Caco-2 (cell line): ENCODE data around the gene ZFHX2. TPM values are rescaled to one million over a fixed set of nuclear protein-coding genes. Genes with fewer than 3 reads are reported as not detected.
"Not testable (repeated sequence)": the region's sequence is repeated elsewhere in the genome, so short reads cannot be mapped to it uniquely, and the experiment has no call there.

Experiments
- BruUV-seq: library from RNA; stranded (reverse); fragments of 400-500 nt; replicated peaks from 2 replicates; lab custom pipeline; 2021; lab: Mats Ljungman, UMichigan
- CTCF ChIA-PET: fragments of 300-600 bp; sonication (Branson Sonifier 250); formaldehyde crosslinking; loops from one replicate; lab custom pipeline; 2022; ENCODE audit warnings: antibody characterized with exemption; lab: Charles Lee
- POLR2A ChIA-PET: fragments of 300-600 bp; sonication (Branson Sonifier 250); formaldehyde crosslinking; loops from one replicate; lab custom pipeline; 2022; ENCODE audit warnings: antibody characterized with exemption; lab: Charles Lee
- DNase-seq, 2 experiments: peaks; one replicate each; pipeline versions ENCODE4 v3.0.0 to v3.0.0-alpha.2; 2020 to 2022
- H3K27me3 ChIP-seq: replicated peaks from 2 replicates; pipeline ENCODE4 v1.6.0; 2011; ENCODE audit warnings: low read length; ENCODE audit not compliant: control insufficient read depth, insufficient read depth
- H3K36me3 ChIP-seq: 2 replicates; pipeline ENCODE4 v1.5.1; 2011; ENCODE audit warnings: low read length; ENCODE audit not compliant: control insufficient read depth, insufficient read depth
- H3K4me1 ChIP-seq: fragments of 250-450 bp; sonication (Bioruptor Pico); 2 replicates; pipeline ENCODE4 v1.5.1; 2020; ENCODE audit warnings: mild to moderate bottlenecking
- H3K4me3 ChIP-seq: 2 replicates; pipeline ENCODE4 v1.5.1; 2011; ENCODE audit warnings: low read depth, mild to moderate bottlenecking, control low read depth, low read length
- H3K9me3 ChIP-seq: fragments of 250-450 bp; sonication (Bioruptor Pico); 2 replicates; pipeline ENCODE4 v1.5.1; 2020; ENCODE audit warnings: mild to moderate bottlenecking, moderate library complexity
- H3K27ac Mint-ChIP-seq: one replicate; pipeline ENCODE4 v1.8.0; 2022; ENCODE audit warnings: mixed read lengths; ENCODE audit not compliant: unreplicated experiment
- H3K27me3 Mint-ChIP-seq: one replicate; pipeline ENCODE4 v1.8.0; 2022; ENCODE audit warnings: mixed read lengths; ENCODE audit not compliant: insufficient read depth, unreplicated experiment
- H3K36me3 Mint-ChIP-seq: one replicate; pipeline ENCODE4 v1.8.0; 2022; ENCODE audit warnings: mild to moderate bottlenecking, mixed read lengths; ENCODE audit not compliant: insufficient read depth, unreplicated experiment
- H3K4me1 Mint-ChIP-seq: one replicate; pipeline ENCODE4 v1.8.0; 2022; ENCODE audit warnings: low read depth, mixed read lengths; ENCODE audit not compliant: unreplicated experiment
- H3K4me3 Mint-ChIP-seq: one replicate; pipeline ENCODE4 v1.8.0; 2022; ENCODE audit warnings: mild to moderate bottlenecking, moderate library complexity, mixed read lengths; ENCODE audit not compliant: unreplicated experiment
- H3K9me3 Mint-ChIP-seq: one replicate; pipeline ENCODE4 v1.8.0; 2022; ENCODE audit warnings: mixed read lengths; ENCODE audit not compliant: unreplicated experiment
- intact Hi-C: fragments of 100-400 bp; cut with micrococcal nuclease; formaldehyde crosslinking; loops from one replicate; pipeline ENCODE4 v1.10.0; 2022; ENCODE audit not compliant: unreplicated experiment
- total RNA-seq: library from RNA; stranded (reverse); gene quantifications from 2 replicates; pipeline ENCODE4 v1.2.3, GENCODE V29; 2022
- TF ChIP-seq, protein P1 (sequence below), 2 experiments: fragments of 200-600 bp in 1 of 2; IDR thresholded peaks; 1 replicate in 1 of 2; 2 replicates in 1 of 2; pipeline versions ENCODE4 v1.5.1 to v1.8.0; 2011 to 2022; ENCODE audit warnings: antibody characterized with exemption in 1 of 2, control low read depth in 1 of 2, inconsistent platforms in 1 of 2, low read depth in 1 of 2, low read length in 1 of 2, mild to moderate bottlenecking in 1 of 2, moderate library complexity in 1 of 2; ENCODE audit not compliant: insufficient read depth in 1 of 2, severe bottlenecking in 1 of 2, unreplicated experiment in 1 of 2

The ZFHX2 gene
- total RNA-seq, 1 experiment from 2014 or later: 1.1 TPM

DNA sequence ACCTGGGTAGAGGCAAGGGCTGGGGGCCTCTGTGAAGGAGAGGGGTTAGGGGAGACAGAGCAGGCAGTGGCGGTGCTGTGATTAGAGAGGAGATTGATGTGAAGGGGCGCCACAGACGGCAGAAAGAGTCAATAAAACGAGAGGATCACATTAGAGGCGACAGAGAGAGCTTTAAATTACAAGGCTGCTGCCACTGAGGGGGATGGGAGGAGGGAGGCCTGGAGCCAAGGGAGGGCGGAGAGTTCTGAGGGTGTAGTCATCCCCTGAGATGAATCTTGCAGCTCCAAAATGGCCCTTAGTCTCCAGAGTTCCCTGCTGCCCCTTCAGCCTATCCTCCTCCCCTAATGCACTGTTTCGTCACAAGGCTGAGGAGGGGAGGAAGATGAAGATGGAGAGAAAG lies 12.8 kb downstream of the ZFHX2 start:
- no peak overlapping the region for H3K27ac Mint-ChIP-seq
- no peaks in the 10 kb centered on the region for H3K4me1 ChIP-seq
- H3K27me3 Mint-ChIP-seq: no peaks in the 10 kb centered on the region
- no peak overlapping the region for H3K4me3 Mint-ChIP-seq
- no peaks in the 10 kb centered on the region for H3K9me3 Mint-ChIP-seq
- H3K27me3 ChIP-seq: no peaks in the 10 kb centered on the region
- CTCF ChIA-PET: interaction anchor here (0.5 to 1.7 kb wide), 3 partner anchors 60 to 155 kb away, joined by 3 to 7 read pairs (median 4); no protein-coding TSS in a partner anchor
- no peak for DNase-seq
- intact Hi-C loops: loop anchor here (1.0 kb wide), 1 partner anchor 60 kb away; no protein-coding TSS in a partner anchor
- no peaks in the 10 kb centered on the region; the same call in 1 of the 2 replicates for H3K36me3 ChIP-seq
- TF ChIP-seq, protein P1, sequence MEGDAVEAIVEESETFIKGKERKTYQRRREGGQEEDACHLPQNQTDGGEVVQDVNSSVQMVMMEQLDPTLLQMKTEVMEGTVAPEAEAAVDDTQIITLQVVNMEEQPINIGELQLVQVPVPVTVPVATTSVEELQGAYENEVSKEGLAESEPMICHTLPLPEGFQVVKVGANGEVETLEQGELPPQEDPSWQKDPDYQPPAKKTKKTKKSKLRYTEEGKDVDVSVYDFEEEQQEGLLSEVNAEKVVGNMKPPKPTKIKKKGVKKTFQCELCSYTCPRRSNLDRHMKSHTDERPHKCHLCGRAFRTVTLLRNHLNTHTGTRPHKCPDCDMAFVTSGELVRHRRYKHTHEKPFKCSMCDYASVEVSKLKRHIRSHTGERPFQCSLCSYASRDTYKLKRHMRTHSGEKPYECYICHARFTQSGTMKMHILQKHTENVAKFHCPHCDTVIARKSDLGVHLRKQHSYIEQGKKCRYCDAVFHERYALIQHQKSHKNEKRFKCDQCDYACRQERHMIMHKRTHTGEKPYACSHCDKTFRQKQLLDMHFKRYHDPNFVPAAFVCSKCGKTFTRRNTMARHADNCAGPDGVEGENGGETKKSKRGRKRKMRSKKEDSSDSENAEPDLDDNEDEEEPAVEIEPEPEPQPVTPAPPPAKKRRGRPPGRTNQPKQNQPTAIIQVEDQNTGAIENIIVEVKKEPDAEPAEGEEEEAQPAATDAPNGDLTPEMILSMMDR (IDR thresholded peaks at IDR 0.05; ENCODE audit: insufficient read depth in 1 of 2, low read depth in 1 of 2, low read length in 1 of 2, severe bottlenecking in 1 of 2, unreplicated experiment in 1 of 2): no peak
- H3K4me1 Mint-ChIP-seq: peaks cover 15% of the 10 kb centered on the region
- POLR2A ChIA-PET: no interaction called here
- no peaks in the 10 kb centered on the region for H3K9me3 ChIP-seq
- no peaks in the 10 kb centered on the region for H3K36me3 Mint-ChIP-seq
- no peak overlapping the region for H3K4me3 ChIP-seq
- BruUV-seq: no TSS peak

DNA sequence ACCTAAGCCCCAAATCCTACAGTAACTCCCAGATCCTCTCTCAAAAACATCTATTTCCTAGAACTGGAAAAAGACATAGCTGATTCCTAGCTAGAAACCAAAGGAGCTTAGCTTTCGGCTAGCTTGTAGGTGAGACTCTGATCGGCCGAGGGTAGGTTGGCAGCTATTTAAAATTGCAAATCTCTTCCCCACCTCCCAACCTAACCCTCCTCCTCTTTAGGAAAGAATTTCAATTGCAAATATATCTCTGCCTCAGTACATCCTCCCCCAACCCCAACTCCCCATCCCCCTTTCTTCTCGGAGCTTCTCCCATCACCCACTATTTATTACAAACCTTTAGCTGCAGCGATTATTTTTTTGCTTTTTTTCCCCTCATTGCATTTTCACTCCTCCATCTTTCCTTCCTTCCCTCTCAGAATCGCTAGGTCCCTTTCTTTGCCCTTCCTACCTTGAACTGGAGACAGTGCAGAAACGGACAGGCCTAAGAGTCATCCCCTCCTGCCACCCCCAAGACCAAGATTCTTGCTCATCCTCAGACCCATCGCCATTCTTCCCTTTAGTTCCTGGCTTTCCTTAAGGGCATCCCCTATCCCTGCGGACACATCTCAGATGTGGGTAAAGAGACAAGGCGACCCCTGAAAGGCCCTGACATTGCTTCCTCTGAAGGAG lies 13.4 kb downstream of the ZFHX2 start:
- CTCF ChIA-PET: interaction anchor here (0.5 to 1.4 kb wide), 3 partner anchors 10 to 155 kb away, joined by 3 to 4 read pairs (median 3); no protein-coding TSS in a partner anchor
- Mint-ChIP-seq H3K36me3 (no peaks in the 10 kb centered on the region), H3K27me3 (no peaks in the 10 kb centered on the region), H3K9me3 (no peaks in the 10 kb centered on the region), H3K27ac (no peak overlapping the region), H3K4me3 (no peak overlapping the region), H3K4me1 (peaks cover 15% of the 10 kb centered on the region)
- Histone ChIP-seq H3K36me3 (no peaks in the 10 kb centered on the region; the same call in 1 of the 2 replicates), H3K9me3 (no peaks in the 10 kb centered on the region), H3K4me3 (no peak overlapping the region), H3K27me3 (no peaks in the 10 kb centered on the region), H3K4me1 (no peaks in the 10 kb centered on the region)
- POLR2A ChIA-PET: no interaction called here
- no peak for DNase-seq
- TF ChIP-seq, protein P1 (IDR thresholded peaks at IDR 0.05; ENCODE audit: insufficient read depth in 1 of 2, low read depth in 1 of 2, low read length in 1 of 2, severe bottlenecking in 1 of 2, unreplicated experiment in 1 of 2): no peak
- intact Hi-C loops: no loop called here
- no TSS peak for BruUV-seq

DNA sequence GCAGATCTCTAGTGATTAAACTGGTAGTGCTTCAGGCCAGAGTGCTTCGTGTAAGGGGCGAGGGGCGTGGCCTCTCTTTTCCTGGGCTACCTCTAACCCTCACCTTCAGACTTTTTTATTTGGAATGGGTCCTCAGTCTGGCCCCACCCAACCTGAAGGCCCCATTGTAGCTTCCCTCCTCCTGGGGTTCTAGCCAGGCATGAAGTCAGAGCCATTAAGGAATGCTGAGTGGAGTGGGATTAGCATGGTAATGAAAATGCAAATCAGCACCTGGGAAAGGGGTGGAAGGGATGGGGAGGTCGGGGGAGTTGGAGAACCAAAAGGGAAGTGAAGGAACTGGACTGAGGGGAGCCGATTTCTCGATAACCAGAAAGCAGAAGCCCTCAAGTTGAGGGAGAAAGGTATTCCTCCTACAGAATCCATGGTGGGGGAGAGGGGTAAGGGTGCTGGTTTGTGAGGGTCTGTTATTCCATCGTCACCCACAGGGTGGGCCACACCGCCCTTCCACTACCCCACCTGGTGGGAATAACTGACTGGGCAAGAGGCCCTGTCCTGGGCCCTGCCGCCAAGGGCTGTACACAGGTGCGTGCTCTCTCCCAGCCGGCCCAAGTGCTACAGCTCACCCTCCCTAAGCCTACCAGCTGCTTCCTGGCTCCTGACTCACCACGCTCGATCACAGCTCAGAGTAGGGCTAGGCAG lies 14.1 kb downstream of the ZFHX2 start:
- Mint-ChIP-seq H3K9me3 (no peaks in the 10 kb centered on the region), H3K4me3 (no peak overlapping the region), H3K36me3 (no peaks in the 10 kb centered on the region), H3K4me1 (peaks cover 15% of the 10 kb centered on the region), H3K27ac (no peak overlapping the region), H3K27me3 (no peaks in the 10 kb centered on the region)
- H3K4me1 ChIP-seq: no peaks in the 10 kb centered on the region
- H3K9me3 ChIP-seq: no peaks in the 10 kb centered on the region
- no peak overlapping the region for H3K4me3 ChIP-seq
- DNase-seq: no peak
- intact Hi-C loops: no loop called here
- H3K27me3 ChIP-seq: no peaks in the 10 kb centered on the region
- TF ChIP-seq, protein P1 (IDR thresholded peaks at IDR 0.05; ENCODE audit: insufficient read depth in 1 of 2, low read depth in 1 of 2, low read length in 1 of 2, severe bottlenecking in 1 of 2, unreplicated experiment in 1 of 2): no peak
- ChIA-PET CTCF (interaction anchor here (0.9 to 1.4 kb wide), 2 partner anchors 9 to 59 kb away, joined by 3 to 4 read pairs; no protein-coding TSS in a partner anchor), POLR2A (no interaction called here)
- BruUV-seq: no TSS peak
- no peaks in the 10 kb centered on the region; the same call in 1 of the 2 replicates for H3K36me3 ChIP-seq

DNA sequence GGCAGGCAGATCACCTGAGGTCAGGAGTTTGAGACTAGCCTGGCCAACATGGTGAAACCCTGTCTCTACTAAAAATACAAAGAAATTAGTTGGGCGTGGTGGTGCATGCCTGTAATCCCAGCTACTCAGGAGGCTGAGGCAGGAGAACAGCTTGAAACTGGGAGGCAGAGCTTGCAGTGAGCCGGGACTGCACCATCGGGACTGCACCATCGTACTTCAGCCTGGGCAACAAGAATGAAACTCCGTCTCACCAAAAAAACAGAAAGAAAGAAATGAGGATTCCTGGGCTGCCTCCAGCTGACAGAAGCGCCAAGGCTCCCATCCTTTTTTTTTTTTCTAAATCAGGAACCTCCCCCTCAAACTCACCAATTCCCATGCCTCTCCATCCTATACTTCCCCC lies 14.7 kb downstream of the ZFHX2 start:
- intact Hi-C loops: not testable (repeated sequence)

More for the DNA sequence above, 14.7 kb downstream of the ZFHX2 start:
- H3K4me3 ChIP-seq, H3K9me3 ChIP-seq, H3K4me1 ChIP-seq, H3K36me3 Mint-ChIP-seq, H3K4me3 Mint-ChIP-seq, H3K9me3 Mint-ChIP-seq, H3K27me3 Mint-ChIP-seq, POLR2A ChIA-PET, H3K27ac Mint-ChIP-seq, H3K27me3 ChIP-seq, H3K36me3 ChIP-seq, BruUV-seq, DNase-seq: not testable (repeated sequence)
- CTCF ChIA-PET: interaction anchor here (0.6 kb wide), 1 partner anchor 58 kb away, joined by 3 read pairs; no protein-coding TSS in a partner anchor
- H3K4me1 Mint-ChIP-seq: peaks cover 12% of the 10 kb centered on the region
